Measurements from ENCODE around the gene S100A7A.

DNA sequence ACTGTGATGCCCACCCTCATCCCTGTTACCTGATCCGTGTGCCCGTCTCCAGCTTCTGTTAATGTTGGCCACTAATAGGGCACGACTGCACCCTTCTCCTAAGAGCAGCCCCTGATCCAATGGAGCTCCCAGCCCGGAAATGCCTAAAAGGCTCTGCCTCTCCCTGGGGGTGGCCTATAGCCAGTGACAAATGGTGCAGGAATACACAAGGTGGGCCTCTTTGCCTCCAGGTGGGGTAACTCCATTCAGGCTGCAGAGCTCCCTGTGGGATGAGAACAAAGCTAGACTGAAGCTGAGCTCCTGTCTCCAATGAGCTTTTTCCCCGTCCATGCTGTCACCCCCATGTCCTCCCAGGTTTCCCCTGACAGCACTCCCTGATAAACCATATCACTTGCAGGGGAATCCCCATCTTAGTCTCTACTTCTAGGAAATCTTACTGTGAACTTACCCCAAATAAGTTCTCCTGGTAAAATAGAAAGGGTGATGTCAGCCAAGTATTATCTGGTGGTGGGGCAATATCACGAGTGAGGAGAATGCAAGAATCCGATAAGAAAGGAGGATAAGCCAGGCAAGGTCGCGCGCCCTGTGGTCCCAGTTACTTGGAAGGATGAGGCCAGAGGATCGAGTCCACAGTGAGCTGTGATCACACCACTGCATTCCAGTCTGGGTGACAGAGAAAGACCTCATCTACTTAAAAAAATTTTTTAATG, 18.6 kb downstream of the S100A7A start:
- TF ChIP-seq ZNF280B (CRISPR knock-in tag; IDR thresholded peaks at IDR 0.05; ENCODE audit: borderline replicate concordance) (no peak), EZH2 (conservative IDR thresholded peaks at IDR 0.05; ENCODE audit: low read depth, low read length) (no peak), ZNF614 (CRISPR knock-in tag; IDR thresholded peaks at IDR 0.05; ENCODE audit: borderline replicate concordance) (no peak), POLR2A (IDR thresholded peaks at IDR 0.05; ENCODE audit: insufficient read depth in 1 of 2, low read depth in 2 of 2, low read length in 2 of 2) (no peak), CTCF (CRISPR knock-in tag; IDR thresholded peaks at IDR 0.05) (no peak), ZFP1 (CRISPR knock-in tag; IDR thresholded peaks at IDR 0.05) (no peak), NFKBIZ (CRISPR knock-in tag; IDR thresholded peaks at IDR 0.05) (no peak), ELF1 (CRISPR knock-in tag; IDR thresholded peaks at IDR 0.05) (no peak), ZNF124 (CRISPR knock-in tag; IDR thresholded peaks at IDR 0.05) (no peak)
- TF ChIP-seq, protein P1, sequence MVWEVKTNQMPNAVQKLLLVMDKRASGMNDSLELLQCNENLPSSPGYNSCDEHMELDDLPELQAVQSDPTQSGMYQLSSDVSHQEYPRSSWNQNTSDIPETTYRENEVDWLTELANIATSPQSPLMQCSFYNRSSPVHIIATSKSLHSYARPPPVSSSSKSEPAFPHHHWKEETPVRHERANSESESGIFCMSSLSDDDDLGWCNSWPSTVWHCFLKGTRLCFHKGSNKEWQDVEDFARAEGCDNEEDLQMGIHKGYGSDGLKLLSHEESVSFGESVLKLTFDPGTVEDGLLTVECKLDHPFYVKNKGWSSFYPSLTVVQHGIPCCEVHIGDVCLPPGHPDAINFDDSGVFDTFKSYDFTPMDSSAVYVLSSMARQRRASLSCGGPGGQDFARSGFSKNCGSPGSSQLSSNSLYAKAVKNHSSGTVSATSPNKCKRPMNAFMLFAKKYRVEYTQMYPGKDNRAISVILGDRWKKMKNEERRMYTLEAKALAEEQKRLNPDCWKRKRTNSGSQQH (CRISPR knock-in tag; IDR thresholded peaks at IDR 0.05; ENCODE audit: low read depth), result no peak
- TF ChIP-seq, protein P2, sequence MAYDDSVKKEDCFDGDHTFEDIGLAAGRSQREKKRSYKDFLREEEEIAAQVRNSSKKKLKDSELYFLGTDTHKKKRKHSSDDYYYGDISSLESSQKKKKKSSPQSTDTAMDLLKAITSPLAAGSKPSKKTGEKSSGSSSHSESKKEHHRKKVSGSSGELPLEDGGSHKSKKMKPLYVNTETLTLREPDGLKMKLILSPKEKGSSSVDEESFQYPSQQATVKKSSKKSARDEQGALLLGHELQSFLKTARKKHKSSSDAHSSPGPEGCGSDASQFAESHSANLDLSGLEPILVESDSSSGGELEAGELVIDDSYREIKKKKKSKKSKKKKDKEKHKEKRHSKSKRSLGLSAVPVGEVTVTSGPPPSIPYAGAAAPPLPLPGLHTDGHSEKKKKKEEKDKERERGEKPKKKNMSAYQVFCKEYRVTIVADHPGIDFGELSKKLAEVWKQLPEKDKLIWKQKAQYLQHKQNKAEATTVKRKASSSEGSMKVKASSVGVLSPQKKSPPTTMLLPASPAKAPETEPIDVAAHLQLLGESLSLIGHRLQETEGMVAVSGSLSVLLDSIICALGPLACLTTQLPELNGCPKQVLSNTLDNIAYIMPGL (CRISPR knock-in tag; IDR thresholded peaks at IDR 0.05; ENCODE audit: borderline replicate concordance in 1 of 2, low read depth in 1 of 2), result no peak
